ENCODE measurements around the gene NNT.

DNA sequence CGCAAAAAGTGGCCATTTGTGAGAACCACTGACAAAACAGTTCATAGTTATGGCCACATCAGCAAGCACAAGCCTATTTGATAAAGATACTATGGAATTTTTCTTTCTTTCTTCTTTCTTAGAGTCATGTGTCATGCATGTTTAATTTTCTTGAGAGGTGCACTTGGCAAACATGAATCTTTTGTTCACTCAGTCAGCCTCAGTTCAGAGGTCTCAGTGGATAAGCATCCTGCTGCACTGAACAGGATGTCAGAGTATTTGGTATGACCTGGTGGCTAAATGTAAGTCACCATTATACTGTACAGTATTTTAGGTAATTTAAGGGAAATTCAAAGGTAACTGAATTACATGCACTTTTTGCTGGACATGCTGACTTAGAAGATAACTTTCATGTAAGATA is 5.4 kb downstream of the NNT start:
- TF ChIP-seq SREBF2 (CRISPR knock-in tag; IDR thresholded peaks at IDR 0.05) (no peak), ZFP36 (IDR thresholded peaks at IDR 0.05; ENCODE audit: low read depth, low read length, partially characterized antibody) (no peak), ZNF175 (CRISPR knock-in tag; IDR thresholded peaks at IDR 0.05; ENCODE audit: low read depth) (no peak), TBP (optimal IDR thresholded peaks at IDR 0.05; ENCODE audit: low read depth, low read length) (no peak), PHF8 (IDR thresholded peaks at IDR 0.05; ENCODE audit: borderline replicate concordance, low read length) (no peak), CEBPZ (IDR thresholded peaks at IDR 0.05; ENCODE audit: borderline replicate concordance, low read depth, low read length) (no peak), USF2 (CRISPR knock-in tag; IDR thresholded peaks at IDR 0.05) (no peak), POLR2AphosphoS5 (IDR thresholded peaks at IDR 0.05; ENCODE audit: control insufficient read depth, insufficient read depth, low read depth, low read length) (no peak), ZNF785 (CRISPR knock-in tag; IDR thresholded peaks at IDR 0.05) (no peak), HNRNPK (IDR thresholded peaks at IDR 0.05; ENCODE audit: low read depth, low read length, poor library complexity, severe bottlenecking) (no peak), CTCF (IDR thresholded peaks at IDR 0.05 in 2 of 3, conservative IDR thresholded peaks at IDR 0.05 in 1 of 3; ENCODE audit: insufficient read depth in 2 of 3, low read depth in 1 of 3, low read length in 3 of 3) (no peak)
- TF ChIP-seq, protein P1, sequence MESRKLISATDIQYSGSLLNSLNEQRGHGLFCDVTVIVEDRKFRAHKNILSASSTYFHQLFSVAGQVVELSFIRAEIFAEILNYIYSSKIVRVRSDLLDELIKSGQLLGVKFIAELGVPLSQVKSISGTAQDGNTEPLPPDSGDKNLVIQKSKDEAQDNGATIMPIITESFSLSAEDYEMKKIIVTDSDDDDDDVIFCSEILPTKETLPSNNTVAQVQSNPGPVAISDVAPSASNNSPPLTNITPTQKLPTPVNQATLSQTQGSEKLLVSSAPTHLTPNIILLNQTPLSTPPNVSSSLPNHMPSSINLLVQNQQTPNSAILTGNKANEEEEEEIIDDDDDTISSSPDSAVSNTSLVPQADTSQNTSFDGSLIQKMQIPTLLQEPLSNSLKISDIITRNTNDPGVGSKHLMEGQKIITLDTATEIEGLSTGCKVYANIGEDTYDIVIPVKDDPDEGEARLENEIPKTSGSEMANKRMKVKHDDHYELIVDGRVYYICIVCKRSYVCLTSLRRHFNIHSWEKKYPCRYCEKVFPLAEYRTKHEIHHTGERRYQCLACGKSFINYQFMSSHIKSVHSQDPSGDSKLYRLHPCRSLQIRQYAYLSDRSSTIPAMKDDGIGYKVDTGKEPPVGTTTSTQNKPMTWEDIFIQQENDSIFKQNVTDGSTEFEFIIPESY (CRISPR knock-in tag; IDR thresholded peaks at IDR 0.05): no peak

Data from K562 (cell line).